H9 (cell line): ENCODE measurements around the gene DECR2. TPM values are rescaled to one million over a fixed set of nuclear protein-coding genes. Genes with fewer than 3 reads are reported as not detected.

Experiments
- DNase-seq: peaks from one replicate; pipeline ENCODE4 v3.0.0-alpha.2; 2017
- H2AFZ ChIP-seq: one replicate; pipeline ENCODE4 v1.6.1; 2013; ENCODE audit warnings: mild to moderate bottlenecking, low read length, control low read depth, moderate library complexity
- H2AK5ac ChIP-seq: 2 replicates; pipeline ENCODE4 v1.6.1; 2013; ENCODE audit warnings: low read length, control low read depth, mixed read lengths; ENCODE audit not compliant: insufficient read length
- H2BK120ac ChIP-seq: one replicate; pipeline ENCODE4 v1.6.1; 2013; ENCODE audit warnings: low read depth, mild to moderate bottlenecking, low read length, control low read depth, inconsistent platforms; ENCODE audit not compliant: poor library complexity, severe bottlenecking
- H2BK12ac ChIP-seq: 2 replicates; pipeline ENCODE4 v1.6.1; 2013; ENCODE audit warnings: low read length, control low read depth, mixed read lengths, low read depth; ENCODE audit not compliant: insufficient read length
- H2BK15ac ChIP-seq: 2 replicates; pipeline ENCODE4 v1.6.1; 2013; ENCODE audit warnings: low read depth, low read length, control low read depth
- H2BK20ac ChIP-seq: one replicate; pipeline ENCODE4 v1.6.1; 2013; ENCODE audit warnings: low read depth, mild to moderate bottlenecking, low read length, control low read depth, inconsistent platforms; ENCODE audit not compliant: poor library complexity, severe bottlenecking
- H2BK5ac ChIP-seq: 2 replicates; pipeline ENCODE4 v1.6.1; 2013; ENCODE audit warnings: low read length, control low read depth, mixed read lengths; ENCODE audit not compliant: insufficient read length
- H3K14ac ChIP-seq: 2 replicates; pipeline ENCODE4 v1.6.1; 2013; ENCODE audit warnings: low read length, control low read depth; ENCODE audit not compliant: insufficient read depth
- H3K18ac ChIP-seq: 2 replicates; pipeline ENCODE4 v1.6.1; 2013; ENCODE audit warnings: low read depth, mild to moderate bottlenecking, mixed read lengths, low read length, control low read depth; ENCODE audit not compliant: insufficient read length
- H3K23ac ChIP-seq: 2 replicates; pipeline ENCODE4 v1.6.1; 2013; ENCODE audit warnings: low read length, control low read depth, mixed read lengths, low read depth; ENCODE audit not compliant: insufficient read length
- H3K23me2 ChIP-seq: 2 replicates; pipeline ENCODE4 v1.6.1; 2013; ENCODE audit warnings: low read depth, mild to moderate bottlenecking, mixed read lengths, low read length, control low read depth; ENCODE audit not compliant: insufficient read length, poor library complexity, severe bottlenecking
- H3K27ac ChIP-seq: 2 replicates; pipeline ENCODE4 v1.5.1; 2013; ENCODE audit warnings: low read length, control low read depth, mixed read lengths, low read depth; ENCODE audit not compliant: insufficient read length
- H3K27me3 ChIP-seq: 2 replicates; pipeline ENCODE4 v1.6.1; 2013; ENCODE audit warnings: low read length, control low read depth, inconsistent platforms; ENCODE audit not compliant: insufficient read depth
- H3K4ac ChIP-seq: 2 replicates; pipeline ENCODE4 v1.6.1; 2013; ENCODE audit warnings: low read depth, mild to moderate bottlenecking, control low read depth, inconsistent platforms, low read length, moderate library complexity
- H3K4me1 ChIP-seq: 2 replicates; pipeline ENCODE4 v1.6.1; 2013; ENCODE audit warnings: low read length, control low read depth, inconsistent platforms; ENCODE audit not compliant: insufficient read depth
- H3K4me2 ChIP-seq: 2 replicates; pipeline ENCODE4 v1.6.1; 2013; ENCODE audit warnings: low read length, control low read depth, mixed read lengths; ENCODE audit not compliant: insufficient read length, insufficient read depth
- H3K56ac ChIP-seq: 2 replicates; pipeline ENCODE4 v1.6.1; 2013; ENCODE audit warnings: low read depth, mild to moderate bottlenecking, mixed read lengths, low read length, control low read depth; ENCODE audit not compliant: insufficient read length
- H3K79me1 ChIP-seq: 2 replicates; pipeline ENCODE4 v1.6.1; 2013; ENCODE audit warnings: low read depth, mild to moderate bottlenecking, moderate library complexity, low read length, control low read depth, inconsistent platforms; ENCODE audit not compliant: insufficient read depth, poor library complexity, severe bottlenecking
- H3K79me2 ChIP-seq: 2 replicates; pipeline ENCODE4 v1.6.1; 2013; ENCODE audit warnings: low read length, control low read depth, inconsistent platforms; ENCODE audit not compliant: insufficient read depth
- H3K9ac ChIP-seq: 2 replicates; pipeline ENCODE4 v1.6.1; 2013; ENCODE audit warnings: low read length, control low read depth, mixed read lengths; ENCODE audit not compliant: insufficient read length; ENCODE audit errors: extremely low read depth
- H3K9me3 ChIP-seq: one replicate; pipeline ENCODE4 v1.6.1; 2013; ENCODE audit warnings: low read depth, low read length, inconsistent platforms; ENCODE audit not compliant: control insufficient read depth
- H3T11ph ChIP-seq: one replicate; pipeline ENCODE4 v1.6.1; 2013; ENCODE audit warnings: mild to moderate bottlenecking, low read length, control low read depth, inconsistent platforms
- H4K20me1 ChIP-seq: one replicate; pipeline ENCODE4 v1.6.1; 2013; ENCODE audit not compliant: control insufficient read depth, insufficient read length, insufficient read depth
- H4K5ac ChIP-seq: 2 replicates; pipeline ENCODE4 v1.6.1; 2013; ENCODE audit warnings: low read depth, mild to moderate bottlenecking, mixed read lengths, low read length, control low read depth; ENCODE audit not compliant: insufficient read length
- H4K8ac ChIP-seq: replicated peaks from 2 replicates; pipeline ENCODE4 v1.6.1; 2013; ENCODE audit warnings: low read length, control low read depth, mixed read lengths, low read depth; ENCODE audit not compliant: insufficient read length
- H4K91ac ChIP-seq: 2 replicates; pipeline ENCODE4 v1.6.1; 2013; ENCODE audit warnings: low read depth, mild to moderate bottlenecking, moderate library complexity, mixed read lengths, low read length, control low read depth; ENCODE audit not compliant: insufficient read length
- H3K27ac Mint-ChIP-seq, 3 experiments: 2 replicates in 2 of 3; 3 replicates in 1 of 3; pipeline ENCODE4 v1.8.0; 2020 to 2021; ENCODE audit warnings: mixed read lengths in 3 of 3, mild to moderate bottlenecking in 1 of 3, moderate library complexity in 1 of 3
- H3K27me3 Mint-ChIP-seq: 2 replicates; pipeline ENCODE4 v1.8.0; 2021; ENCODE audit warnings: low read depth, mild to moderate bottlenecking, moderate library complexity, mixed read lengths
- H3K36me3 Mint-ChIP-seq, 3 experiments: 2 replicates in 2 of 3; 3 replicates in 1 of 3; pipeline ENCODE4 v1.8.0; 2020 to 2021; ENCODE audit warnings: low read depth in 3 of 3, mixed read lengths in 3 of 3; ENCODE audit not compliant: insufficient read depth in 1 of 3
- H3K4me1 Mint-ChIP-seq, 2 experiments: 2 replicates each; pipeline ENCODE4 v1.8.0; 2020; ENCODE audit warnings: mixed read lengths in 2 of 2
- H3K4me3 Mint-ChIP-seq, 2 experiments: 2 replicates in 1 of 2; 3 replicates in 1 of 2; pipeline ENCODE4 v1.8.0; 2020 to 2021; ENCODE audit warnings: mild to moderate bottlenecking in 2 of 2, mixed read lengths in 2 of 2, moderate library complexity in 1 of 2
- H3K9me3 Mint-ChIP-seq, 2 experiments: 2 replicates in 1 of 2; 3 replicates in 1 of 2; pipeline ENCODE4 v1.8.0; 2020; ENCODE audit warnings: mild to moderate bottlenecking in 2 of 2, mixed read lengths in 2 of 2, moderate library complexity in 1 of 2
- WGBS: extraction: QIAGEN DNeasy Blood & Tissue Kit; methylation state at CpG from one replicate; pipeline ENCODE4 v1.1.7; 2013; ENCODE audit warnings: missing lambda C conversion rate, low lambda C conversion rate, mixed read lengths; ENCODE audit not compliant: insufficient read length; ENCODE audit errors: extremely low coverage; 5-methylcytosine and 5-hydroxymethylcytosine counted together
- total RNA-seq: library from RNA; stranded (reverse); gene quantifications from 2 replicates; pipeline ENCODE4 v1.2.1, GENCODE V29; 2021
- TF ChIP-seq, protein P1 (sequence below): fragments of 200-600 bp; sonication (generic); conservative IDR thresholded peaks from 3 replicates; pipeline ENCODE4 v1.8.0; 2021; ENCODE audit warnings: antibody characterized with exemption, mild to moderate bottlenecking

Gene DECR2
- total RNA-seq, 1 experiment from 2014 or later = 39.3 TPM

DNA sequence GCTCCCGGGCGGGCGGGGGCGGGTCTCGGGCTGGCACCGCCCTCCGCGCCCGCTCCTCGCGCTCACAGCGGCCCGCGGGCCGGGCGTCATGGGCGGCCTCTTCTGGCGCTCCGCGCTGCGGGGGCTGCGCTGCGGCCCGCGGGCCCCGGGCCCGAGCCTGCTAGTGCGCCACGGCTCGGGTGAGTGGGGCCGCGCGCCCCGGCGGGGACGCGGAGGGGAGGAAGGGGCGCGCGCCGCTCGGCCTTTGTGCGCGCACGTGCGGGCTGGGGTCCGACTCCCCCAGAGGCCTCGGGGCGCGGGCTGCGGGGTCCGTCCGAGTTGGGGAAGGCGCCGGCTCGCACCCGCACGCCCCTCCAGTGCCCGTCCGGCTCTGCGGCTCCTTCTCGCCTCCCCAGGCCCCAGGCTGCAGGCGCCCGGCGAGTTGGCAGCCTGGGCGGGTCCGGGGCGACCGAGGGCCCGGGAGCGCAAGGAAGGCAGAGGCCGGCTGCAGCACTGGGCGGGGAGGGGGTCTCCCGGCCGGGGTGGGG is 4.5 kb upstream of the DECR2 start, which contains the start of gene NME4:
Gene NME4, plus strand, starts transcription at position 65 of the 527 bp plus-strand sequence. Its CDS starts 24 bp downstream, at position 89.
- Histone ChIP-seq H3K27me3 (no peaks in the 10 kb centered on the region), H3K56ac (no peak within 1 kb of the TSS), H2BK120ac (no peak within 1 kb of the TSS), H4K5ac (no peak within 1 kb of the TSS), H3K27ac (no peak within 1 kb of the TSS), H3K23me2 (no peaks in the 10 kb centered on the region), H3T11ph (no peak within 1 kb of the TSS), H3K18ac (peak within 1 kb of the TSS; percentile 11), H4K8ac (no peak within 1 kb of the TSS), H3K9me3 (no peaks in the 10 kb centered on the region), H2BK12ac (no peak within 1 kb of the TSS), H2BK20ac (no peak within 1 kb of the TSS), H4K20me1 (peaks cover 2% of the 10 kb centered on the region), H3K79me2 (no peaks in the 10 kb centered on the region), H3K79me1 (no peaks in the 10 kb centered on the region), H3K23ac (no peak within 1 kb of the TSS), H2BK15ac (no peak within 1 kb of the TSS), H3K4me2 (peak within 1 kb of the TSS; percentile 36), H3K4ac (no peak within 1 kb of the TSS), H3K9ac (no peak within 1 kb of the TSS), H2AFZ (no peak within 1 kb of the TSS), H4K91ac (no peak within 1 kb of the TSS), H3K14ac (peak within 1 kb of the TSS; percentile 80), H3K4me1 (peaks cover 2% of the 10 kb centered on the region; the same call in 1 of the 2 replicates), H2BK5ac (no peak within 1 kb of the TSS), H2AK5ac (no peak within 1 kb of the TSS)
- H3K4me1 Mint-ChIP-seq = peaks cover 22 to 24% of the 10 kb centered on the region in 2 experiments
- no CpG with 5 or more reads among the region's 75 CpGs for WGBS
- H3K27me3 Mint-ChIP-seq = no peaks in the 10 kb centered on the region
- H3K4me3 Mint-ChIP-seq = peak within 1 kb of the TSS; percentile 80 to 94
- peak within 1 kb of the TSS; percentile 96 to 97 (median 97) for H3K27ac Mint-ChIP-seq
- peak; percentile 66 for DNase-seq
- H3K36me3 Mint-ChIP-seq = peaks cover 18 to 30% (median 29%) of the 10 kb centered on the region in 3 experiments
- TF ChIP-seq, protein P1, sequence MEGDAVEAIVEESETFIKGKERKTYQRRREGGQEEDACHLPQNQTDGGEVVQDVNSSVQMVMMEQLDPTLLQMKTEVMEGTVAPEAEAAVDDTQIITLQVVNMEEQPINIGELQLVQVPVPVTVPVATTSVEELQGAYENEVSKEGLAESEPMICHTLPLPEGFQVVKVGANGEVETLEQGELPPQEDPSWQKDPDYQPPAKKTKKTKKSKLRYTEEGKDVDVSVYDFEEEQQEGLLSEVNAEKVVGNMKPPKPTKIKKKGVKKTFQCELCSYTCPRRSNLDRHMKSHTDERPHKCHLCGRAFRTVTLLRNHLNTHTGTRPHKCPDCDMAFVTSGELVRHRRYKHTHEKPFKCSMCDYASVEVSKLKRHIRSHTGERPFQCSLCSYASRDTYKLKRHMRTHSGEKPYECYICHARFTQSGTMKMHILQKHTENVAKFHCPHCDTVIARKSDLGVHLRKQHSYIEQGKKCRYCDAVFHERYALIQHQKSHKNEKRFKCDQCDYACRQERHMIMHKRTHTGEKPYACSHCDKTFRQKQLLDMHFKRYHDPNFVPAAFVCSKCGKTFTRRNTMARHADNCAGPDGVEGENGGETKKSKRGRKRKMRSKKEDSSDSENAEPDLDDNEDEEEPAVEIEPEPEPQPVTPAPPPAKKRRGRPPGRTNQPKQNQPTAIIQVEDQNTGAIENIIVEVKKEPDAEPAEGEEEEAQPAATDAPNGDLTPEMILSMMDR = no peak
- peaks cover 2 to 9% of the 10 kb centered on the region in 2 experiments for H3K9me3 Mint-ChIP-seq
